ENCODE data around the gene TUB.

Gene TUB

GRCh38 chr11:8111636-8112035 lies 30.6 kb downstream of the TUB start:
- no peak for DNase-seq

- DNase-seq, result no peak
Measured at GRCh38 chr11:8122173-8122764, 41.3 kb downstream of the TUB start.

GRCh38 chr11:8126649-8127289 lies 45.8 kb downstream of the TUB start:
- DNase-seq, result no peak

- DNase-seq, result no peak
Measured at GRCh38 chr11:8127447-8127846, 46.4 kb downstream of the TUB start.

- DNase-seq, result no peak
Measured at GRCh38 chr11:8138526-8138925, 57.5 kb downstream of the TUB start.

GRCh38 chr11:8149726-8150125 lies 68.7 kb downstream of the TUB start:
- DNase-seq, result no peak

All from activated T-cell treated with anti-CD3 and anti-CD28 coated beads, Interleukin-2, amount 50 U/mL, for 1 hour (primary cell).